Adrenal gland (tissue), 5 donors: ENCODE results near the gene C1QB.

ENCODE experiments used
- POLR2A ChIP-seq, 2 donors: fragments of 450-650 bp; IDR thresholded peaks; one replicate each; pipeline ENCODE4 v1.6.1; 2017; ENCODE audit warnings: antibody characterized with exemption in 2 of 2, mild to moderate bottlenecking in 2 of 2, moderate library complexity in 1 of 2
- TF ChIP-seq, protein P1 (sequence below), 6 experiments: fragments of 450-650 bp in 4 of 6; fragments of 200-600 bp in 2 of 6; sonication (generic) in 1 of 6; IDR thresholded peaks; 1 replicate in 5 of 6; 2 replicates in 1 of 6; pipeline versions ENCODE4 v1.5.1 to v1.8.0; 2016 to 2021; ENCODE audit warnings: antibody characterized with exemption in 6 of 6, mild to moderate bottlenecking in 2 of 6, moderate library complexity in 1 of 6
- donor health status: DM: no; HTN: no; CAD: no.

DNA sequence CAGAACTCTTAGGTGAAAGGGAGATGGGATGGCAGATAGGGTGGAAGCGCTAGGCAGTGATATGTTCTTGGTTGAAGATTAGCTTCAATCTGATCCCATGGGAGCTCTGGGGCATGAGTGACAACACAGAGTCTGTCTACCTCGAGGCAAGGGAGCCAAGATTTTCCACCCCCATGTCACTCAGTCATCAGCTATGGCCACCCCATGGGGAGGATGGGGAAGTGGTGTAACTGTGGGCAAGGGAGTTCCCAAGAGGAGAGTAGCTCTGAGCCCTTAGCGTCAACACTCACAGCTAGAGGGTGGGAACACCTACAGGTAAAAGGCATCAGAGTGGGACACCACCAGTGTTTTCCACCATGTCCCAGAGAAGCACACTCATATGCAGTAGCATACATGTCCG is 46.9 kb upstream of the C1QB start:
- TF ChIP-seq, protein P1, sequence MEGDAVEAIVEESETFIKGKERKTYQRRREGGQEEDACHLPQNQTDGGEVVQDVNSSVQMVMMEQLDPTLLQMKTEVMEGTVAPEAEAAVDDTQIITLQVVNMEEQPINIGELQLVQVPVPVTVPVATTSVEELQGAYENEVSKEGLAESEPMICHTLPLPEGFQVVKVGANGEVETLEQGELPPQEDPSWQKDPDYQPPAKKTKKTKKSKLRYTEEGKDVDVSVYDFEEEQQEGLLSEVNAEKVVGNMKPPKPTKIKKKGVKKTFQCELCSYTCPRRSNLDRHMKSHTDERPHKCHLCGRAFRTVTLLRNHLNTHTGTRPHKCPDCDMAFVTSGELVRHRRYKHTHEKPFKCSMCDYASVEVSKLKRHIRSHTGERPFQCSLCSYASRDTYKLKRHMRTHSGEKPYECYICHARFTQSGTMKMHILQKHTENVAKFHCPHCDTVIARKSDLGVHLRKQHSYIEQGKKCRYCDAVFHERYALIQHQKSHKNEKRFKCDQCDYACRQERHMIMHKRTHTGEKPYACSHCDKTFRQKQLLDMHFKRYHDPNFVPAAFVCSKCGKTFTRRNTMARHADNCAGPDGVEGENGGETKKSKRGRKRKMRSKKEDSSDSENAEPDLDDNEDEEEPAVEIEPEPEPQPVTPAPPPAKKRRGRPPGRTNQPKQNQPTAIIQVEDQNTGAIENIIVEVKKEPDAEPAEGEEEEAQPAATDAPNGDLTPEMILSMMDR (IDR thresholded peaks at IDR 0.05) = no peak
- TF ChIP-seq POLR2A (IDR thresholded peaks at IDR 0.05) = no peak
